AG09309 (cell line): ENCODE results near the gene AATF.
A peak's percentile ranks its signal among the peaks of the same experiment; 100 is the strongest.
"Not testable (repeated sequence)": the region's sequence is repeated elsewhere in the genome, so short reads cannot be mapped to it uniquely, and the experiment has no call there.

Experiments used
- DNase-seq: peaks from one replicate; pipeline ENCODE4 v3.0.0-alpha.2; 2010; ENCODE audit warnings: low read depth
- H3K4me3 ChIP-seq: 2 replicates; pipeline ENCODE4 v1.5.1; 2011; ENCODE audit warnings: mild to moderate bottlenecking, low read depth, low read length, moderate library complexity; ENCODE audit not compliant: control insufficient read depth
- CTCF ChIP-seq: IDR thresholded peaks from 2 replicates; pipeline ENCODE4 v1.5.1; 2011; ENCODE audit warnings: mild to moderate bottlenecking, low read depth, low read length, inconsistent platforms; ENCODE audit not compliant: insufficient read depth, control insufficient read depth; ENCODE audit errors: missing control alignments

Gene AATF

GRCh38 chr17:37065486-37066321, 117.0 kb downstream of the AATF start:
- TF ChIP-seq CTCF: no peak
- H3K4me3 ChIP-seq: no peak overlapping the region
- no peak for DNase-seq

GRCh38 chr17:37066322-37067255, 117.8 kb downstream of the AATF start:
- no peak for TF ChIP-seq CTCF
- DNase-seq: no peak
- H3K4me3 ChIP-seq: no peak overlapping the region

GRCh38 chr17:37067555-37068111, 118.9 kb downstream of the AATF start:
- TF ChIP-seq CTCF: no peak
- no peak overlapping the region for H3K4me3 ChIP-seq
- DNase-seq: peak; percentile 20

- H3K4me3 ChIP-seq: no peak overlapping the region
- DNase-seq: no peak
- no peak for TF ChIP-seq CTCF
Observed at GRCh38 chr17:37068266-37068665, 119.5 kb downstream of the AATF start.

GRCh38 chr17:37069087-37069486, 120.3 kb downstream of the AATF start:
- TF ChIP-seq CTCF: no peak
- no peak for DNase-seq
- no peak overlapping the region for H3K4me3 ChIP-seq

GRCh38 chr17:37073464-37073863, 124.7 kb downstream of the AATF start:
- not testable (repeated sequence) for DNase-seq, H3K4me3 ChIP-seq
